Gastrocnemius medialis (tissue), 4 donors: ENCODE results near the gene CC2D2A. TPM values are rescaled to one million over a fixed set of nuclear protein-coding genes. Genes with fewer than 3 reads are reported as not detected.

Experiments used
- ATAC-seq, 2 donors: fragments of 150-250 bp; one replicate each; pipeline ENCODE4 v1.9.1; 2016
- DNase-seq, 2 donors: peaks; one replicate each; pipeline ENCODE4 v3.0.0-alpha.2; 2019
- H3K27ac ChIP-seq, 4 donors: fragments of 200-600 bp; sonication (generic); 1 replicate in 1 of 4; 2 replicates in 3 of 4; pipeline ENCODE4 v1.5.1; 2016 to 2018; ENCODE audit warnings: mild to moderate bottlenecking in 2 of 4, moderate library complexity in 1 of 4
- H3K27me3 ChIP-seq, 3 donors: fragments of 200-600 bp; sonication (generic) in 2 of 3; 1 replicate in 1 of 3; 2 replicates in 2 of 3; pipeline versions ENCODE4 v1.5.1 to v1.6.0; 2016 to 2019; ENCODE audit warnings: mild to moderate bottlenecking in 1 of 3, moderate library complexity in 1 of 3
- H3K36me3 ChIP-seq, 2 donors: fragments of 200-600 bp; sonication (generic) in 1 of 2; one replicate each; pipeline ENCODE4 v1.5.1; 2017 to 2018
- H3K4me1 ChIP-seq, 2 donors: fragments of 200-600 bp; sonication (generic) in 1 of 2; one replicate each; pipeline ENCODE4 v1.5.1; 2016 to 2017; ENCODE audit warnings: mild to moderate bottlenecking in 2 of 2
- H3K4me3 ChIP-seq, 4 donors: fragments of 200-600 bp; sonication (generic) in 3 of 4; 1 replicate in 1 of 4; 2 replicates in 3 of 4; pipeline ENCODE4 v1.5.1; 2016 to 2019; ENCODE audit warnings: mild to moderate bottlenecking in 2 of 4
- H3K9me3 ChIP-seq, 3 donors: fragments of 200-600 bp; sonication (generic) in 2 of 3; 1 replicate in 1 of 3; 2 replicates in 2 of 3; pipeline ENCODE4 v1.5.1; 2016 to 2019
- CTCF ChIP-seq, 5 experiments: fragments of 450-650 bp in 3 of 5; fragments of 200-600 bp in 2 of 5; sonication (generic) in 2 of 5; IDR thresholded peaks in 4 of 5; conservative IDR thresholded peaks in 1 of 5; 1 replicate in 4 of 5; 2 replicates in 1 of 5; pipeline ENCODE4 v1.5.1; 2016 to 2019; ENCODE audit warnings: antibody characterized with exemption in 5 of 5, mild to moderate bottlenecking in 3 of 5, moderate library complexity in 3 of 5
- POLR2A ChIP-seq, 2 donors: fragments of 450-650 bp; IDR thresholded peaks; one replicate each; pipeline ENCODE4 v1.6.1; 2017; ENCODE audit warnings: antibody characterized with exemption in 2 of 2, mild to moderate bottlenecking in 2 of 2, moderate library complexity in 2 of 2
- in situ Hi-C, 4 donors: fragments of 200-750 bp; cut with MboI; loops; one replicate each; pipeline versions ENCODE4 v1.15.0 to v1.8.0; 2017; ENCODE audit warnings: low sequenced_read_pairs in 4 of 4
- intact Hi-C: fragments of 100-400 bp; cut with DNase I; formaldehyde crosslinking; loops from one replicate; pipeline ENCODE4 v1.15.1; 2023; ENCODE audit warnings: low total_unique reads
- total RNA-seq, 4 donors: library from RNA; depleted of rRNA; stranded (reverse); fragments of >200 nt; gene quantifications; one replicate each; pipeline versions ENCODE4 v1.1.0 to v1.2.3, GENCODE V29; 2016

The CC2D2A gene
- total RNA-seq, 4 donors from 2014 or later, result 1.1 to 4.0 (median 2.9) TPM

GRCh38 chr4:15506464-15506863, 36.8 kb downstream of the CC2D2A start:
- ATAC-seq, result no peak
- DNase-seq, result no peak
- intact Hi-C loops (no loop called here), in situ Hi-C loops (no loop called here)
- no peak for TF ChIP-seq POLR2A (IDR thresholded peaks at IDR 0.05)
- Histone ChIP-seq H3K27me3 (no peaks in the 10 kb centered on the region), H3K36me3 (peaks cover 0 to 8% of the 10 kb centered on the region in 2 donors), H3K9me3 (no peaks in the 10 kb centered on the region), H3K4me1 (no peaks in the 10 kb centered on the region), H3K27ac (no peak overlapping the region), H3K4me3 (no peak overlapping the region)

GRCh38 chr4:15507679-15508078, 38.0 kb downstream of the CC2D2A start:
- Histone ChIP-seq H3K9me3 (no peaks in the 10 kb centered on the region), H3K36me3 (peaks cover 0 to 8% of the 10 kb centered on the region in 2 donors), H3K27me3 (no peaks in the 10 kb centered on the region), H3K27ac (no peak overlapping the region), H3K4me3 (no peak overlapping the region), H3K4me1 (no peaks in the 10 kb centered on the region)
- intact Hi-C loops, result no loop called here
- DNase-seq (no peak), ATAC-seq (no peak)
- TF ChIP-seq POLR2A (IDR thresholded peaks at IDR 0.05) (no peak), CTCF (IDR thresholded peaks at IDR 0.05 in 4 of 5, conservative IDR thresholded peaks at IDR 0.05 in 1 of 5) (no peak)
- in situ Hi-C loops, result no loop called here

- Histone ChIP-seq H3K27me3 (no peaks in the 10 kb centered on the region), H3K27ac (no peak overlapping the region), H3K4me3 (no peak overlapping the region), H3K9me3 (no peaks in the 10 kb centered on the region), H3K4me1 (no peaks in the 10 kb centered on the region), H3K36me3 (peaks cover 0 to 8% of the 10 kb centered on the region in 2 donors)
- intact Hi-C loops, result no loop called here
- ATAC-seq (no peak), DNase-seq (no peak)
- in situ Hi-C loops, result no loop called here
- TF ChIP-seq CTCF (IDR thresholded peaks at IDR 0.05 in 4 of 5, conservative IDR thresholded peaks at IDR 0.05 in 1 of 5), result no peak
- TF ChIP-seq POLR2A (IDR thresholded peaks at IDR 0.05), result no peak
Measured at GRCh38 chr4:15510961-15511360, 41.3 kb downstream of the CC2D2A start.

- in situ Hi-C loops, result no loop called here
- peaks cover 0 to 8% of the 10 kb centered on the region in 2 donors for H3K36me3 ChIP-seq
Measured at GRCh38 chr4:15513545-15513944, 43.9 kb downstream of the CC2D2A start.

GRCh38 chr4:15515106-15515505, 45.4 kb downstream of the CC2D2A start:
- Histone ChIP-seq H3K9me3 (no peaks in the 10 kb centered on the region), H3K36me3 (peaks cover 0 to 6% of the 10 kb centered on the region in 2 donors), H3K27me3 (no peaks in the 10 kb centered on the region), H3K4me3 (no peak overlapping the region), H3K27ac (no peak overlapping the region), H3K4me1 (no peaks in the 10 kb centered on the region)
- DNase-seq, result no peak
- no peak for TF ChIP-seq CTCF (IDR thresholded peaks at IDR 0.05 in 4 of 5, conservative IDR thresholded peaks at IDR 0.05 in 1 of 5)
- TF ChIP-seq POLR2A (IDR thresholded peaks at IDR 0.05), result no peak
- in situ Hi-C loops, result no loop called here
- intact Hi-C loops, result no loop called here
- no peak for ATAC-seq

More at GRCh38 chr4:15513545-15513944, 43.9 kb downstream of the CC2D2A start:
- Histone ChIP-seq H3K4me3 (no peak overlapping the region), H3K27ac (no peak overlapping the region), H3K9me3 (no peaks in the 10 kb centered on the region), H3K4me1 (no peaks in the 10 kb centered on the region), H3K27me3 (no peaks in the 10 kb centered on the region)
- intact Hi-C loops, result no loop called here
- TF ChIP-seq POLR2A (IDR thresholded peaks at IDR 0.05) (no peak), CTCF (IDR thresholded peaks at IDR 0.05 in 4 of 5, conservative IDR thresholded peaks at IDR 0.05 in 1 of 5) (no peak)
- DNase-seq, result no peak
- no peak for ATAC-seq
